Measurements from ENCODE around the gene FIZ1.

- TF ChIP-seq, protein P1, sequence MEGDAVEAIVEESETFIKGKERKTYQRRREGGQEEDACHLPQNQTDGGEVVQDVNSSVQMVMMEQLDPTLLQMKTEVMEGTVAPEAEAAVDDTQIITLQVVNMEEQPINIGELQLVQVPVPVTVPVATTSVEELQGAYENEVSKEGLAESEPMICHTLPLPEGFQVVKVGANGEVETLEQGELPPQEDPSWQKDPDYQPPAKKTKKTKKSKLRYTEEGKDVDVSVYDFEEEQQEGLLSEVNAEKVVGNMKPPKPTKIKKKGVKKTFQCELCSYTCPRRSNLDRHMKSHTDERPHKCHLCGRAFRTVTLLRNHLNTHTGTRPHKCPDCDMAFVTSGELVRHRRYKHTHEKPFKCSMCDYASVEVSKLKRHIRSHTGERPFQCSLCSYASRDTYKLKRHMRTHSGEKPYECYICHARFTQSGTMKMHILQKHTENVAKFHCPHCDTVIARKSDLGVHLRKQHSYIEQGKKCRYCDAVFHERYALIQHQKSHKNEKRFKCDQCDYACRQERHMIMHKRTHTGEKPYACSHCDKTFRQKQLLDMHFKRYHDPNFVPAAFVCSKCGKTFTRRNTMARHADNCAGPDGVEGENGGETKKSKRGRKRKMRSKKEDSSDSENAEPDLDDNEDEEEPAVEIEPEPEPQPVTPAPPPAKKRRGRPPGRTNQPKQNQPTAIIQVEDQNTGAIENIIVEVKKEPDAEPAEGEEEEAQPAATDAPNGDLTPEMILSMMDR (conservative IDR thresholded peaks at IDR 0.05; ENCODE audit: low read depth, low read length): no peak
- TF ChIP-seq BHLHE40 (IDR thresholded peaks at IDR 0.05; ENCODE audit: low read depth, low read length): no peak
- TF ChIP-seq MAFK (IDR thresholded peaks at IDR 0.05; ENCODE audit: low read depth, low read length): no peak
- TF ChIP-seq CHD1 (IDR thresholded peaks at IDR 0.05; ENCODE audit: low read depth, low read length): no peak
- no peak for TF ChIP-seq POLR2A (IDR thresholded peaks at IDR 0.05; ENCODE audit: low read depth, low read length)
- no peak for TF ChIP-seq USF2 (IDR thresholded peaks at IDR 0.05; ENCODE audit: low read depth, low read length)
- no peak for TF ChIP-seq FOS (IDR thresholded peaks at IDR 0.05; ENCODE audit: low read depth, low read length)
- TF ChIP-seq, protein P2, sequence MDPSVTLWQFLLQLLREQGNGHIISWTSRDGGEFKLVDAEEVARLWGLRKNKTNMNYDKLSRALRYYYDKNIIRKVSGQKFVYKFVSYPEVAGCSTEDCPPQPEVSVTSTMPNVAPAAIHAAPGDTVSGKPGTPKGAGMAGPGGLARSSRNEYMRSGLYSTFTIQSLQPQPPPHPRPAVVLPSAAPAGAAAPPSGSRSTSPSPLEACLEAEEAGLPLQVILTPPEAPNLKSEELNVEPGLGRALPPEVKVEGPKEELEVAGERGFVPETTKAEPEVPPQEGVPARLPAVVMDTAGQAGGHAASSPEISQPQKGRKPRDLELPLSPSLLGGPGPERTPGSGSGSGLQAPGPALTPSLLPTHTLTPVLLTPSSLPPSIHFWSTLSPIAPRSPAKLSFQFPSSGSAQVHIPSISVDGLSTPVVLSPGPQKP (IDR thresholded peaks at IDR 0.05; ENCODE audit: borderline replicate concordance, low read depth, low read length): no peak
- no peak for TF ChIP-seq RAD21 (IDR thresholded peaks at IDR 0.05; ENCODE audit: low read length)
- TF ChIP-seq SMC3 (IDR thresholded peaks at IDR 0.05; ENCODE audit: low read depth, low read length): no peak
These were observed 45.8 kb downstream of the FIZ1 start for GRCh38 chr19:55553217-55554182.
